Globus pallidus (tissue), 1 donor: ENCODE data around the gene CPNE7.
"Not testable (repeated sequence)": the region's sequence is repeated elsewhere in the genome, so short reads cannot be mapped to it uniquely, and the experiment has no call there.

Source experiments
- DNase-seq: peaks from one replicate; pipeline ENCODE4 v3.0.0-alpha.2; 2015; ENCODE audit warnings: low spot score

CPNE7 gene

GRCh38 chr16:89583197-89583894 is 7.8 kb downstream of the CPNE7 start:
- no peak for DNase-seq

- DNase-seq, result no peak
These were observed 8.5 kb downstream of the CPNE7 start for GRCh38 chr16:89583895-89584644.

GRCh38 chr16:89584768-89585549 is 9.4 kb downstream of the CPNE7 start:
- DNase-seq, result no peak

- no peak for DNase-seq
These were observed 10.7 kb downstream of the CPNE7 start for GRCh38 chr16:89586218-89586617.

GRCh38 chr16:89586853-89587252 is 11.3 kb downstream of the CPNE7 start:
- no peak for DNase-seq

- not testable (repeated sequence) for DNase-seq
These were observed 12.1 kb downstream of the CPNE7 start for GRCh38 chr16:89587676-89588075.

- DNase-seq, result no peak
These were observed 13.0 kb downstream of the CPNE7 start for GRCh38 chr16:89588413-89589109.

- no peak for DNase-seq
These were observed 13.8 kb downstream of the CPNE7 start for GRCh38 chr16:89589241-89589926.

GRCh38 chr16:89593841-89594240 is 18.3 kb downstream of the CPNE7 start:
- no peak for DNase-seq

- no peak for DNase-seq
These were observed 19.9 kb downstream of the CPNE7 start for GRCh38 chr16:89595330-89596060.

GRCh38 chr16:89596061-89596689 is 20.6 kb downstream of the CPNE7 start:
- DNase-seq, result no peak

GRCh38 chr16:89596957-89597649 is 21.5 kb downstream of the CPNE7 start:
- no peak for DNase-seq

GRCh38 chr16:89598199-89598598 is 22.6 kb downstream of the CPNE7 start:
- DNase-seq, result no peak

GRCh38 chr16:89599451-89599858 is 23.9 kb downstream of the CPNE7 start:
- DNase-seq, result no peak

- no peak for DNase-seq
These were observed 24.3 kb downstream of the CPNE7 start for GRCh38 chr16:89599902-89600301.

GRCh38 chr16:89600427-89600826 is 24.9 kb downstream of the CPNE7 start:
- DNase-seq, result no peak

- DNase-seq, result no peak
These were observed 25.4 kb downstream of the CPNE7 start for GRCh38 chr16:89600956-89601355.

- DNase-seq, result no peak
These were observed 26.3 kb downstream of the CPNE7 start for GRCh38 chr16:89601906-89602272.

- no peak for DNase-seq
These were observed 26.9 kb downstream of the CPNE7 start for GRCh38 chr16:89602273-89602951.
